NB4 (cell line): ENCODE data around the gene TSPAN33.

Experiments used
- DNase-seq: peaks from one replicate; pipeline ENCODE4 v3.0.0; 2010; ENCODE audit warnings: low read depth
- H3K4me3 ChIP-seq: one replicate; pipeline ENCODE4 v1.5.1; 2011; ENCODE audit warnings: mild to moderate bottlenecking, low read depth, low read length, moderate library complexity
- CTCF ChIP-seq: IDR thresholded peaks from one replicate; pipeline ENCODE4 v1.5.1; 2012; ENCODE audit warnings: low read depth, low read length
- MAX ChIP-seq: IDR thresholded peaks from 2 replicates; pipeline ENCODE4 v1.6.1; 2011; ENCODE audit warnings: low read depth, low read length
- MYC ChIP-seq: IDR thresholded peaks from 2 replicates; pipeline ENCODE4 v1.6.1; 2011; ENCODE audit warnings: low read depth, low read length
- POLR2A ChIP-seq: IDR thresholded peaks from 2 replicates; pipeline ENCODE4 v1.6.1; 2011; ENCODE audit warnings: mild to moderate bottlenecking; ENCODE audit not compliant: insufficient read length; ENCODE audit errors: extremely low read depth

Gene TSPAN33

GRCh38 chr7:129127154-129127553 lies 17.4 kb upstream of the TSPAN33 start:
- DNase-seq = no peak
- no peak overlapping the region for H3K4me3 ChIP-seq
- no peak for TF ChIP-seq CTCF
- TF ChIP-seq MAX = no peak
- TF ChIP-seq MYC = no peak
- no peak for TF ChIP-seq POLR2A

GRCh38 chr7:129127601-129128000 lies 16.9 kb upstream of the TSPAN33 start:
- TF ChIP-seq CTCF = no peak
- TF ChIP-seq MAX = no peak
- no peak for TF ChIP-seq MYC
- no peak for TF ChIP-seq POLR2A
- no peak overlapping the region for H3K4me3 ChIP-seq
- DNase-seq = no peak

GRCh38 chr7:129134356-129134987 lies 10.0 kb upstream of the TSPAN33 start:
- H3K4me3 ChIP-seq = no peak overlapping the region
- no peak for TF ChIP-seq MYC
- no peak for TF ChIP-seq POLR2A
- no peak for TF ChIP-seq CTCF
- TF ChIP-seq MAX = no peak
- DNase-seq = no peak

GRCh38 chr7:129136887-129137642 lies 7.4 kb upstream of the TSPAN33 start:
- no peak overlapping the region for H3K4me3 ChIP-seq
- no peak for DNase-seq

GRCh38 chr7:129143724-129144094 lies 798 bp upstream of the TSPAN33 start:
- no peak for DNase-seq
- no peak overlapping the region for H3K4me3 ChIP-seq
- TF ChIP-seq POLR2A (no peak), CTCF (no peak), MYC (no peak), MAX (no peak; the same call in 1 of the 2 replicates)

More at GRCh38 chr7:129136887-129137642, 7.4 kb upstream of the TSPAN33 start:
- TF ChIP-seq POLR2A = no peak
- no peak for TF ChIP-seq CTCF
- no peak for TF ChIP-seq MAX
- no peak for TF ChIP-seq MYC
